SHP77 (cell line): Measurements from ENCODE around the gene TLL2.
A peak's percentile ranks its signal among the peaks of the same experiment; 100 is the strongest.

Experiments used
- DNase-seq, 2 experiments: peaks; one replicate each; lab custom pipeline; 2025; lab: John Stamatoyannopoulos, UW

TLL2 gene

DNA sequence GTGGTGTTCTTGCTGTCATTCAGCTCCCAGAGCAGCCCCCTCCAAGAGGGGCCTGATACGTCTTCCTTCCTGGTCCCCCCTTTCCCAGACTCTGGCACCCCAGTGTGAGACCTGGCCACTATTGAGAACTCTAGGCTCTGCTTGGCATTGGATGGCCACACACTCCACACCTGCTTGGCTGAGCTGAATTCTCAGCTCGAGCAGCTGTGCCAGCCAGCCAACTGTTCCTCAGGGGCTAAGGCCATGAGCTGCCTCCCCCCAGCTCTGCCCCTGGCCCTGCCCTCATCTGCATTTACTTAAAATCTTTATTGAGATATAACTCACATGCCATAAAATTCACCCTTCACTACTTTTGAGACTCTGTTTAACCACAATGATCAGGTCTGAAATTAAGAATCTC lies 6.7 kb downstream of the TLL2 start:
- DNase-seq = no peak

DNA sequence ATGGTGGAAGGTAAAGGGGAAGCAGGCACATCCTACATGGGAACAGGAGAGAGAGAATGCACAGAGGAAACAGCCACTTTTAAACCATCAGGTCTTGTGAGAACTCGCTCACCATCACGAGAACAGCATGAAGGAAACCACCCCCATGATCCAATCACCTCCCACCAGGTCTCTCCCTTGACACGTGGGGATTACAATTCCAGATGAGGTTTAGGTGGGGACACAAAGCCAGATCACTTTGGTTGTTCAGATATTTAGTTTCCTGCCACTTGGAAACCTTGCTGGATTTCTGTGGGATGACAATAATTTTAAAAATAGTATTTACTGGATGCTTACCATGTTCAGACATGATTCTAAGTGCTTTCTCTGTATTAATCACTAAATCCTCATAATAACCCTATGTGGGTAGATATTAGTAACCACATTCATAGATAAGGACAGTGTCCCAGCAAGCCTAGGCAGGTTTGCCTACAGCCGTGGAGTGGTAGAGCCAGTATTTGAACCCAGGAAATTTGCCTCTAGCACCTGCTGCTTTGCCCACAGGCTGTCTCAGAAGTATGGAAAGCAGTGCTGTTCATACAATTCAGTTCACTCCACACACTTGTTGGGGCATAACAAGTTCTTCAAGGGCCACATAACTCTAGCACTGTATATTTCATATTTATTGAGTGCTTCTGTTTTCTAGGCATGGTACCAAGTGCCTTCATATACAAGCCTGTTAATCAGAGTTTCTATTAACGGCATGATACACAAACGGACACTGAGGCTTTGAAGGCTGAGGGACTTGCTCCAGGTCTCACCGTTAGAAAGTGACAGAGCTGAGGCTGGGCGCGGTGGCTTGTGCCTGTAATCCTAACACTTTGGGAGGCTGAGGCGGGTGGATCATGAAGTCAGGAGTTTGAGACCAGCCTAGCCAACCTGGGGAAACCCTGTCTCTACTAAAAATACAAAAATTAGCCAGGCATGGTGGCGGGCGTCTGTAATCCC lies 8.3 kb downstream of the TLL2 start:
- no peak for DNase-seq

DNA sequence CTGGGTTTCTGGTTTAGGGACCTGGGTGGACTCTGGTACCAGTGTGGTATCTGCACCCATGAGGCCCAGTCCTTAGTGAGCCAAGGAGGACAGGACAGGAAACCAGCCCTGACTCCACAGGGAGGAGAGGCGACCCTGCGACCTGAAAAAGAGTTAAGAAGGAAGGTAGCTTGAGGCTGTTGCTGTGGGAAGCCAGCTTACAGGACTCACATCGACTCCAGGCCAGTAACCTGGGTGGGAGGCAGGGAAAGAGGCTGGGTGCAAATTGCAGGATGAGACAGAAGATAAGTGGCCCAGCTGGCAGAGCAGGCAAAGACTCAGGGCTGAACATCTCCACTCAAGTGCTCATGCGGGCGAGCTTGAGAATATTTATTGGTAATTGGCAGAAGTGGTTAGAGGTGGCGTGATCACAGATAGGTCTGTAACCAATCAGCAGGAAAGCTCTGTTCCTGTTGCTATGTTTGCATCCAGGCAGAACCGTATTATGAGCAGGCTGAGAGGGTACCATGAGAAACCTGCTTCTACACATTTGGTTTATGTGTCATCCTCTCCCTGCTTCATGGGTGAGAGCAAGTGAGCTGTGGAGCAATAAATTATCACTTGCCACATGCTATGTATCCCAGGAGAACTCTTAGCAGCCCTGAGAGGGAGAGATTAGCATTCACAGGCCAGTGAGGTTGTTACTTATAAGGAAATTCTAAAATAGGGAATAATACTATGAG lies 11.0 kb downstream of the TLL2 start:
- DNase-seq = no peak

DNA sequence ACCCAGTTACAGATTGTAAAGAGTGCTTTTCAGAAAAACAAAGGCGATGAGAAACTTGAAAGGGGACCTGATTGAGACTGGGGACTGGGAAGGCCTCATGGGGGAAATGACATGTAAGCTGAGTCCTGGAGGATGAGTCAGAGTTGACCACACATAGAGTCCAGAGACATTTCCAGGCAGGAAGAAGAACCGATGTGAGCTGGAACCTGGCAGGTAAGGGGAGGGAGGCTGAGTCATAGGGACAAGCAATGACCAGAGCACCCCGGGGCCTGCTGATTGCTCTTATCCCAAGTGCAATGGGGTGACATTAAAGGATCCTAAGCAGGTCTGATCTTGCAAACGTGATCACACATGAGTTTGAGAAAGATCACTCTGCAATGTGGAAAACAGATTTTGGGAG lies 11.7 kb downstream of the TLL2 start:
- no peak for DNase-seq

DNA sequence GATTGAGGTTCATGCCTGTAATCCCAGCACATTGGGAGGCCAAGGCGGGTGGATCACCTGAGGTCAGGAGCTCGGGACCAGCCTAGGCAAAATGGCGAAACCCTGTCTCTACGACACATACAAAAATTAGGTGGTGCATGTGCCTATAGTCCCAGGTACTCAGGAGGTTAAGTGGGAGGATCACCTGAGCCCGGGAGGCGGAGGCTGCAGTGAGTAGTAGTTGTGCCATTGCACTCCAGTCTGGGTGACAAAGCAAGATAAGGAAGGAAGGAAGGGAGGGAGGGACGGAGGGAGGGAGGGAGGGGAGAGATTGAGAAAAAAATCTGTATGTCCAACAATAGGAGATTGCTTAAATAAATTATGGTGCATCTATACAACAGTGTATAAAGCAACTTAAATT lies 13.2 kb downstream of the TLL2 start:
- no peak for DNase-seq

DNA sequence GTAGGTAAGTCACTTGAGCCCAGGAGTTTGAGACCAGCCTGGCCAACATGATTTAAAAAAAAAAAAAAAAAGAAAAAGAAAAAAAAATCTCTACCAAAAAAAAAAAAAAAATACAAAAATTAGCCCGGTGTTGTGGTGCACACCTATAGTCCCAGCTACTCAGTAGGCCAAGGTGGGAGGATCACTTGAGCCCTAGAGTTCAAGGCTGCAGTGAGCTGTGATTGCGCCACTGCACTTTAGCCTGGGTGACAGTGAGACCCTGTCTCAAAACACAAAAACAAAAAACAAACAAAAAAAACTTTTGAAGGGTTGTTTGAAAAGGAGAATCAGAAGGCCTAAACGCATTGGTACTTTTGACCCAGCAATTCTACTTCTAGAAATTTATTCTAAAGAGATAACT lies 13.7 kb downstream of the TLL2 start:
- no peak for DNase-seq

DNA sequence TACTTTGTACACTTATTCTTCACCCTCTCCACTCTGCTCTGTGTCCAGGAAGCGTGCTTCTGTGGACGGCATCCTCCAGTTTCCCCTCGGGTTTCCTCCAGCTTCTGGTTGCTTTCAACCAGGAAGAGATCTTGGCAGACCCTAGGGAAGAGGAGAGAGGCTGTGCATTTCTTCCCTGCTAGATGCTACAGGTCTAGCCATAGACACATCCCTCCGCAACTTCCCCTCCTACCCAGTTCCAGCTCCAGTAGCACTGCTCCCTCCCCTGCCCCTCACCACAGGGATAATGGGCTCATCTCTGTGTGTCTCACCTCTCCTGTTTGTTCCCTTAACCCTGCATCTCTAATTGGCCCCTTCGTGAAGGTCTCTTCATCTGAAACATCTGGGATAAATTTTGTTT lies 16.3 kb downstream of the TLL2 start:
- DNase-seq = no peak

DNA sequence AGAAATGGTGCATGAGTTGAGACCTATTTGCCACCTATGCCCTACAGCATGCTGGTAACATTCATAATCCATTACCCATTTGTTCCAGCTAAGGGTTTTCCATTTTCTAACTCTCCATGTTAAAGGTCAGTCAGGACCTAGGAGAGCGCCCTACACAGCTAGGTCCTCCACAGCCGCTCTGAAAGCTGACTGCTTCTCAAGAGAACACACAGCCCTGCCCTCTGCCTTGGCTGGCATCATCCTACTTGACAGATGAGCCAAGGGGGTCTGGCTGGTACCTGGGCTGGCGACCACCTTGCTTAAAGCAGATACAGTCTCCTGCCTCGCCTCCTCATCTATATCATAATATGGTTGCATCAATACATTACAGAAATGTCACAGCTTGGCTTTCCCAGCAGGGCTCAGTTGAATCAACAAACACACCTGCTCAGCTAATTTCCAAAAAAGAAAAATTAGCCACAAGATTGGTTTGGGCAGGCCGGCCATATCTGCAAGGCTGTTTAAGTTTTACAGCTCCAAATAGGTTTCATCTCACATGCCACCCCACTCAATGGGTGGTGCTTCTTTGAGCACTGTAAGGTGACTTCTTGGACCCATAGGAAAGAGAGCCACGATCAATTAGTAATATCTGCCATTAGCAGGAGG lies 17.3 kb downstream of the TLL2 start:
- no peak for DNase-seq

DNA sequence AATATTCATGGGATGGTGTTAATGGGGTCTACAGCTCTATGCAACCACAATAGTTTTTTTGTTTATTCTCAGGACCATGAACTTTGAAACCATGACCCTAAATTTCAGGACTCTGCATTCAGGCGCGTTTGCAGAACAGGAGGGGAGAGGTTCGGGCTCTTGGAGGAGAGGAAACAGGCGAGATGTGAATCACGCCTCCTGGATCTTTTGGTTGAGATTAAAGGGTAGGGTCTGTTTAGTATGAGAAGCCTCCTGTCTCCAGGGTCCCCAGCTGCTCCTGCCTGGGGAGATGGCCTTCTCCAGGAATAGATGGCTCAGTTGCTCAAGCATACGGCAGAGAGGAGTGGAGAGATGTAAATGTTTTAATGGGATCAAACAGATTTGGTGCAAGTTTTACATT lies 18.2 kb downstream of the TLL2 start:
- no peak for DNase-seq

DNA sequence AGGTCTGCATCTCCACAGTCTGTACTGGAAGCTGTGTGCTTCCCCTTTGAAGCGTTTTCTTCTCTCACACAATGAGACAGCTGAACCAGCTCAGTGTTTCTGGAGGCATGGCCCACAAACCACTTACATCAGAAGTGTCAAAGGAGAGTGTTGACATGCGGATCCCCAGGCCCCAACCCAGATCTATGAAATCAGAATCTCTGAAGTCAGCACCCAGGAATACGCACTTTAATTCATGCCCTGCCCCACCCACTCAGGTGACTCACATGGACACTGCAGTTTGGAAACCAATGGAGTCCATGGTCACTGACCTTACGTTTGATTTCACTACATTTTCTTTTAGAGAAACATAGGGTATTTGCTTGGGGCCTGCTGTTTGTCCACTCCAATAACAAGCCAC lies 19.0 kb downstream of the TLL2 start:
- no peak for DNase-seq

DNA sequence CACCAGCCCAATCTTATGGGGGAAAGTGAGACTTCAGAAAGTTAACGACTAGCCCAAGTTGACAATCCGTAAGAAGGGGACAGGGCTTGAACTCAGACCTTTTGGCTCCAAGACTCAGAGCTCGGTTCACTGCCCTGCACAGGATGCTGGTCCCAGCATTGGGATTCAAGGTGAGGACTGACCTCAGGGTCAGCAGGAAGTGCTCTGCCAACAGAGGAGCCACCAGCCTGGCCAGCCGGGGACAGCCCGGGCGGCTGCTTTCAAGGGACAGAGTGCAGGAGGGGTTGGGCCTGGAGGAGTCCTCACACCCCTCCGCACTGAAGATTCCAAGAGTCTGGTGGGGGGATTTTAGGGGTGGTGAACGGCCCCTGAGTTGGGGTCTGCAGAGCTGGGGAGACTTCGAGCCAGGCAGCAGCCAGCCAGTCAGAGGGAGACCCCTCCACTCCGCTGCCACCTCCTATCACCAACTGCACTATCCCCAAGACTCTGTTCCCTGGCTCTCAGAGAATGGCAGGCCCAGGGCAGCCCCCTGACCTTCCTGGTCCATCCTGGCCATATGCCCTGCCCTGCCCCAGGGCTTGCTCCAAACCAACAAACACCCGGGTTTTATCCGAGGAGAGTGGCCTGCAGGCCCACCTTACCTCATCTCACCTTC lies 19.7 kb downstream of the TLL2 start:
- DNase-seq = no peak

DNA sequence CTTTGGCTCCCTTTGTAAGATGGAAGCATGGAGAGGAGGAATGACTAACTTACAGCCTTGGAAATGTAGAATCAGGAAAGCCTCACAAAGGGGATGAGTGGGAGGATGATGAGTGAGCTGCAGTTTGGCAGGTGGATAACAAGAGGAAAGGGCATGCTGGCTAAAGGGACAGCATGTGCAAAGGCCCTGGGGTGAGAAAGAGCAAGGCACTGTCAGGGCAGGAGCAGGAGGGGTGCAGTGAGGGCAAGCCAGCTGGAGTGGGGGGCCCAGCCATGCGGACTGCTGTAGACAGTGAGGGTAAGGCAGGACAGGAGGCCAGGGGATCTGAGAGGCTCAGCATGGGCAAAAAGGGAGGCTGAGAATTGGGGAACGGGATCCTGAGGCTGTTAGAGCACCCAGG lies 20.5 kb downstream of the TLL2 start:
- no peak for DNase-seq

DNA sequence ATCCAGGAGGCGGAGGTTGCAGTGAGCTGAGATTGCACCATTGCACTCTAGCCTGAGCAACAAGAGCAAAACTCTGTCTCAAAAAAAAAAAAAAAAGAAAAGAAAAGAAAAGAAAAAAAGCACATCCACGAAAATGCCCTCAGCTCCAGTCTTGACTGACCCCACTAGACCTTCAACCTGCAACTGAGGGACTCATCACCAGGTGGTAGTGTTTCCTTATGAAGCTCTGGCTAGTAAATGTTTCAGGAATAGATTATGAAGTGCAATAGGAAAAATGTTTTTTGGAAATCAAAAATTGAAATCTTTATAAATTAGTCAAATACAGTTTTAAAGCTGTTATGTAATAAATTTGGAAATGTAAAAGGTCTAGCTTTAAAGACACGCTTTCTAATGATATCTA lies 22.4 kb downstream of the TLL2 start:
- DNase-seq = no peak

DNA sequence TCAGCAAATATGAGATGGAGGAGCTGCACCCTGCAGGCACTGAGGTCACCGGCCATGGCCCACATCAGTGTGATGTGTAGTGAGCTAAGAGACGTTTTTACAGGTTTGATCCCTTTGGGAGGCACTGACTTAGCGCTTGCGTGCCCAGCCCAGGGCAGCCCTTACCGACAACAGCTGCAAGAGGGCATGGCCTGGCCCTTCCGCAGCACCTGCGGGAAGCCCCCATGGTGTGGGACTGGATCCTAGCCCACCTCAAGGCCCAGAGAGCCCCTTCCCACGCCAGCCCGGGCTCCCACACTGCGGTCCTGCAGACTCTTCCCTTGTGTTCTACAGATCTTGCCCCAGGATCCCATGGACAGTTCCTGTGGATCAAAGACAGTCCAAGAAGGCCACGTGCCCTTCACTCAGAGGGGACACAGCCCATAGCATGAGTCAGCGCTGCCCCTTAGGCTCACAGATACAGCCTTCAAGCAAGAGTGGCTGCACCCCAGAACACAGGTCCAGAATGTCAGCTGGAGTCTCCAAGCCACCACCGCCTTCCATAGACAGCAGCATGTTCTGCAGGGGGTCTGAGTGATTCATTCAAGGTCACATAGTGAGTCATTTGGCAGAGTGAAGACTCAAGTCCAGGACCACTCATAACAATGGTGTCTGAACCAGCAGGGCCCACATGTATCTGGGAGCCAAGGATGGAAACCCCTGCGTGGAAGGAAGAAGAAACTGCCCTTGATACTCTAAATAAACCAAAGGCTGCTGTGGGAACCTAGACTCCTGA lies 25.4 kb downstream of the TLL2 start:
- no peak for DNase-seq

DNA sequence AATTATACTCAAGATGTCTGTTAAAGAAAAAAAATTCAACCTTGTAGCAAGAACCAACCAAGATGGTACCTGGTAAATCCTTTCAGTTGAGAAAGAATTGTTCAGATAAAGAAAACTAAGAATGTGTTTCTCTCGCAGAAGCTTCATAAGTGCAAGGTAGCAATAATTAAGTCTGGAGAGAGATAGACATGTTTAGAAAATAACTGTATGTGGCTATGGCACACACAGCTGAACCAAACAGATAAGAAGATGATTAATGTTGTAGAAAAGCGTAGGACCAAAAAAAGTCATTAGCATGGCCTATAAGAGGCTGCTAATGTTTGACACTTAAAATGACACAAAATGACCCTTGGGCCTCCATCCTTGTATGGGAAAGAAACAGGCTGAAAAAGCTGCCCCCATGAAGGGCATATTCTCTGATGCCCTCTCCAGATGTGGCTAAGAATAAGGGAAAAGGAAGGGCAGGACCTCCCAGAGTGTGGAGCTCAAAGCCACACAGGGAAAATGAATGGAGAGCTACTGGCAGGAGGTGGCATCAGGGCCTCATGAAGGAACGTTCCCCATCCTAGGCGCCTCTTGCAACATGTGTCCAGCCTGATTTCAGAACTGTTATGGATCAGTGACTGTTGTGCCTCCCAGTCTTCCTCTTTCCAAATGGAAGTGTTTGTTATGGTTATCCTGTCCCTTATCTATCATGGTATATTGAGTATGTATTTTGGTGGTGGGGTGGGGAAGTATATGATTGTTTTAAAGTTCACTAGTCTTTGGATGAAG lies 30.7 kb downstream of the TLL2 start:
- DNase-seq = no peak

DNA sequence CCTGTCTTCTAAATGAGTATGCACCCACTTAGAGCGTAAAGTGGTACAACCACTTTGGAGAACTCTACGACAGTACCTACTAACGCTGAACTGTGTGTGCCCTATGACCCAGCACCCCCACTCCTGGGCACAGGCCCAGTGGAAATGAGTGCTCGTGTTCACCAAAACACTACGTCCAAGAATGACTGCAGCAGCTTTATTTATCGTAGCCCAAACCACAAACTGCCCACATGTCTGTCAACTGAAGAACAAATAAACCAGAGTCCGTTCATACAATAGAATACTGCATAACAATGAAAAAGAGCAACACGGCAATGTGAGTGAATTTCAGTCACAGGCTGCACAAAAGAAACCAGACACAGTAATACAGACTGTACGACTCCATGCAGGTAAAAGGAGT lies 35.4 kb downstream of the TLL2 start:
- no peak for DNase-seq

DNA sequence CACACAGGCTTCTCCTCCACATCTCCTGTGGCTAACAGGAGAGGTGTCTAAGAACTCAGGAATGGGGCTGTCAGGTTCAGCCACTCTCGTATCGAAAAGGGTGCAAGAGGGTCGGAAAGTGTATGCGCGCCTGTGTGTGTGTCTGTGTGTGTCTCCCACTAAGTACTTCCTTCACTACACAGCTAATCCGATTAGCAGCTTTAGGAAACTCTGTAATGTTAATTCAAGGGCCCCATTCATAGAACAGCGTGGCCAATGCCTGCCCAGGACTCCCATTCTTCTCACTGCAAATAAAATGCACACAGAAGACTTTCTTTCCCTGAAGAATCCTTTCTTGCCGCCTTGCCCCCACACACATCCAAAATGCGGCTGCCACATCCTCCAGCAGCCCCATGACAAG lies 39.9 kb downstream of the TLL2 start:
- no peak for DNase-seq

DNA sequence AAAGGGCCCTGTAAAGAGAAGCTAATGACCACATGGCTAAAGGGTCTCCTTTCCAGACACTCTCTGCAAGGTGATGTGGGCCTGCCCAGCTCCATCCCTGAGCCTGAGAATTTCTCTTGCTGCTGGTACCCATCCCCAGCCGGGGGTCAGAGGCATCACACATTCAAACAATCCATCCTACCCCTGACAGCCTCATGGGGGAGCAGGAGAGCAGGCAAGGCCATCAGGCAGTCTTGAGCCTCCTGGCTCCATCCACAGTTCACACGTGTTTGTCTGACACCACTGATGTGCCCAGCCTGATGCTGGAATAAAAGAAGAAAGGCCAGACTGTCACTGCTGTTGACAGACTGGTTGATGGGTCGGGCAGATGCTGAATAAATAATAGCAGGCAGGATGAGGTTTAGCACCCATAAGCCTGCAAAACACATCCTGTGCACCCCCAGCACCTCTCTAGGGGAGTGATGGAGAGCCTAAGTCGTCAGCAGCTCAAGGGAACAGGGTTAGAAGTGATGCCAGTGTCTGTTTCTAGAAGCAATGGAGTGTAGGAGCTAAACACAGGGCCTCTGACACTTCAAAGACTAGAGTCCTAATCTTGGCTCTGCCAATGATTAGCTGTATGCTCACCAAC lies 43.5 kb downstream of the TLL2 start:
- peak; percentile 45 to 49 for DNase-seq

DNA sequence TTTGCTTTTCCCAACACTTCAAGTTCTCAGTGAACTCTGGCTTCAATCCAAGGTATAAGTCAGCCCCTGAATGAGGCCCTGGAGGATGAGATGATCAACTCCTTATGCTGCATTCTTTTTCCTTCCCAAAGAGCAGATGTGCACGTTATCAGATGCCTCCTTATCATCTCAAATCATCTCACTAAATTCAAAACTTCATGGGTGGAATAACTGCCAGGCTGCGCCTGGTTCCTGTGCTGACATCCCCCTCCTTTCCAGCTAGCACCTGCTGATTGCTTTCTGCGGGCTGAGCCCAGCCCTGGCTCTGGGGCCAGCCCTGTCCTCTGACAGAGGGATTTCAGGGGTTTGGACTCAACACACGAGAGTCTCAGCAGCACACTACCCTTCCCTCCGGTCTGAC lies 44.9 kb downstream of the TLL2 start:
- DNase-seq = no peak

DNA sequence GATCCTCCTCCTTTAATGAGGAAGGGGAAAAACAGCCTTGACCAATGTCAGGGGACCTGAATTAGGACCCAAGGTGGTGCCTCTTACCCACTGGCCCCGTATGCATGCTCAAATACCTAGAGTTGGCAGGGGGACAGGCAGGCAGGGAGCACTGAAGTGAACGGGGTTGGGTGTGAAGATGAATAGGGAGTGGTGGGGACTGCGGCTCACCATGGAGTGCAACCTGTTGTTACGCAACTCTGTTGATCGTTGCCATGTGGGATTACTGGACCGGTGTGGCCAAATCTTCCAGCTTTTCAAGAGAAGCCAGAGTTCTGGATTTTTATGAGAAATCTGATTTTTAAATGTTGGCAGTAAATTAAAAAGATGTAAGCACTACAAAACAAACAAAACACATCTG lies 48.1 kb downstream of the TLL2 start:
- DNase-seq = no peak
